MV-4-11 (cell line): ENCODE results near the gene SPATC1L.
"Not testable (repeated sequence)": the region's sequence is repeated elsewhere in the genome, so short reads cannot be mapped to it uniquely, and the experiment has no call there.

Source experiments
- DNase-seq: peaks from one replicate; lab custom pipeline; 2025; lab: John Stamatoyannopoulos, UW

Gene SPATC1L

DNA sequence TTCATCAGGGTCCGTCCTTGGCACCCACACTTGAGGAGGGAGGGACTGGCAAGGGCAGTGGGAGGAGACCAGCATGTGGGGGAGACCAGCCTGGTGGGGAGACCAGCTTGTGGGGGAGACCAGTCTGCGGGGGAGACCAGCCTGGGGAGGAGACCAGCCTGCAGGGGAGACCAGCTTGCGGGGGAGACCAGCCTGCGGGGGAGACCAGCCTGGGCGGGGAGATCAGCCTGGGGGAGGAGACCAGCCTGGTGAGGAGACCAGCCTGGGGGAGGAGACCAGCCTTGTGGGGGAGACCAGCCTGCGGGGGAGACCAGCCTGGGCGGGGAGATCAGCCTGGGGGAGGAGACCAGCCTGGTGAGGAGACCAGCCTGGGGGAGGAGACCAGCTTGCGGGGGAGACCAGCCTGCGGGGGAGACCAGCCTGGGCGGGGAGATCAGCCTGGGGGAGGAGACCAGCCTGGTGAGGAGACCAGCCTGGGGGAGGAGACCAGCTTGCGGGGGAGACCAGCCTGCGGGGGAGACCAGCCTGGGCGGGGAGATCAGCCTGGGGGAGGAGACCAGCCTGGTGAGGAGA is 836 bp downstream of the SPATC1L start:
- not testable (repeated sequence) for DNase-seq

DNA sequence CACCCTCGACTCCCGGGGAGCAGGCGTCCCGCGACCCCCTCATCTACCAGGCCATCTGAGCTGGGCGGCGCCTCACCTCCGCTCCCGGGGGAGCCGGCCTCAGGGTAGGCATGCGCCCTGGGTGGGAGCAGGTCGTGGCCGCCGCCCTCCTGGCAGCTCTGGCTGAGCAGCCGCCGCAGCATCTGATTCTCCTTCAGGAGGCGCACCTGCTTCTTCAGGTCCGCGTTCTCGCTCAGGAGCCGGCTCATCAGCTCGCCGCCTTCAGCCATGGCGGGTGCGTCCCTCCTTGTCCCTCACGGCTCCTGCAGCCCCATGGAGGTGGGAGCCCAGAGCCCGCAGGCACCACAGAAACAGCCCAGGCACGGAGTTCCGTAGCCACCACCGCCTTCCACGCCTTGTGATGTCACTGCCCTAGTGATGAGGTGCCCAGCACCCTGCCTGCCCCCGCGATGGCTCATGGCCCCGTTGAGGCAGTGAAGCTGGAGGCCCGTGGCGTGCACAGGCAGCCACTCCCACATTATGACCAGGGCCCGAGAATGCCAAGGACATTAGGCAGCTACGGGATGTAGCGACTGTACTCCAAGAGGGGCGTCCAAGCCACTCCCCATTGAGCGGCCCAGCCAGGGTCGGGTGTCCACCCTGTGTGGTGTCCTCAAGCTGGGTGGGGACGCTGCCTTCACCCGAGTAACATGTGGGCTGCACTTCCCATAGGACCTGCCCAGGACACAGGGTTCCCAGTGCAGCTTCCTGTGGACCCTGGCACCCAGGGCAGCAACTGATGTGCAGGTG is 1.5 kb downstream of the SPATC1L start:
- DNase-seq = no peak

DNA sequence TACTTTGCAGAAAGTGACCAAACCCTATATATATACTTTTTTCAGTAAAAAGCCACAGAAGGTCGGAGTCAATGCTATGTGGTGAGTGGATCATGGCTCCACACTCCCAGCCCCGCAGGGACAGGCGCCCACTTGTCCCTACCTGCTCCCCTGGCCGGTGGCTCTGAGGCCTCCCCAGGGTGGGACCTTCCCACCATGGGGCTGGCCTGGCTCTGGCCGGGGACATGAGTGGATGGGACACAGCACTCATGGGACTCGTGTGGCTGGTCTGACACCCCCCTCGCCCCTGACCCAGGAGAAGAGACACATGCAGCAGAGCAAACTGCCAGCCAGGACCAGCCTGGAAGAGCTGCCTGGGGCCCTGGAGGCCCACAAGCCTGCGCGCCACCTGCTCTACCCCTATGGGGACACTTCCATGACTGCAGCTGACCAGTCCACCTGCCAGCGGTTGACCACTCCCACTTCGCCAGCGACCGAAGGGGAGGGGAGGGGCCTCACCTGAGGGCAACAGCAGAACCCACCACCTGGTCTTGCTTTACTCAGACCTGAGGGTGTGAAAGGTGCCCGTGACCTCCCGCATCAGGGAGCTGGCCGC is 2.2 kb downstream of the SPATC1L start:
- no peak for DNase-seq

DNA sequence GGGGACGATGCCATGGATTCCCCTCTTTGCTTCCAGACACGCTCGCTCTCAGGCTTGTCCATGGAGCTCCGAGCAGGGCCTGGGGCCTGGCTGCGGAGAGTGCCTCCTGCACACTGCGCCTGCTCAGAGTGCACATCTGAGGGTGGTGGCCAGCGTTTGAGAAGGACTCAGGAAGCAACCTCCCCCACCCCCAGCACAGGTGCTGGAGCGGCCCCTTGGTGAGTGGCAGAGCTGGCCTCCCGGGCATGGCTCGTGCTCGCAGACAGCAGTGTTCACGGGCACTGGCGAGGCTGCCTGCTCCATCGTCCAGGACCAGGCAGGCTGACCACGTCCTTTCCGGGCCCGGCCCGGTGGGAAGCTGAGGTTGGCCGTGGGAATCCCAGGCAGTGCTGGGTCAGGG is 2.8 kb downstream of the SPATC1L start:
- no peak for DNase-seq

DNA sequence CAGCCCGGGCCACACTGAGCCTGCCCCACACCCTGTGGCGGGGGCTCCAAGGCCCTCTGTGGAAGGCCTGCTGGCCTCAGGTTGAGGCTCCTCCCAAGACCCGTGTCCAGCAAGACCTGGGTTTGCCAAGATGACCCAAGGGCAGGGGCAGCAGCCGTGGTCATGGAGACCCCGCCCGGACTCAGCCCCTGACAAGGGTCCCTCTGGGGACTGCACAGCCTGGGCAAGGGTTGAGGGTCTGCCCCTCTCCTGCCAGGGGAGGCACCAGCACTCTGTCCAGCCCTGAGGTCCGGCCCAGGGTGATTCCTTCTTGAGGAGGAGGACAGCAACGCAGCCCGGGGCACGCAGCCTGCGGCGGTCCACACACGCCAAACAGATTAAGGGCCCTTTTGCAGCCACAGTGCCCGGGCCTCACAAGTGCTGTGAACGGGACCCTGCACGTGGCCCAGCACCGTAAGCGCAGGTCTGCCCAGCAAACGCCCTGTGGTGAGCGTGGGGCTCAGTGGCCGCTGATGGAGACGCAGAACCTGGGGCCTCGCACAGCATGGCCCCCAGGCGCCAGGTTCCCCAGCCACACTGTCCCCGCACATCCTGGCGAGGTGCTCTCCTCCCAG is 3.4 kb downstream of the SPATC1L start:
- DNase-seq = no peak

DNA sequence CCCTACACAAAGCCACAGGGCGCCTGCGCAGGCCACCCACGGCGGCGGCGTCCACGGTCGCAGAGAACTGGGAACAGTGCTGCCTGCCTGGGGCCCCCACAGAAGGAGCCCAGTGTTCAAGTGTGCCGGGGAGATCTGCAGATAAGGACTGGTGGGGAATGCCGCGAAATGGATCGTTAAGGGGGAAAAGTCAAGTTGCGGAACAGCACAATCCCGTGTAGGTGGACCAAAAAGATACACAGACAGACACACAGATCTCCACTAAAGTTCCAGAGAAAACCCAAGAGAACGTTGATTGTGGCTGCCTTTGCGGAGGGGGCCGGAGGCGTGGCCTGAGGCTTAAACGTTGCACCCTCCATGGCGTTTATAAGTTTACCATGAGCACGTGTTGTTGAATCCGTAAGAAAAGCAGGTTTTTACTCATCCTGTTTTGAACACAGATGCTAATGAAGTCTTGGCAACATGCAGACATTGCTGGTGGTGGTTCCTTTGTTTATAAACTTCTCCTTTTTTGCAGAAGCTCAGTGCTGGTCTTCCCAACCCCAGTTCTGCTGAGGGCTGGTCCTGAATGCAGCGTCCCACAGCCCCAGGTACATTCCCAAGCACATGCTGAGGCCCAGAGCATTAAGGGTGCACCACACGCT is 4.1 kb downstream of the SPATC1L start:
- peak; percentile 46 for DNase-seq

DNA sequence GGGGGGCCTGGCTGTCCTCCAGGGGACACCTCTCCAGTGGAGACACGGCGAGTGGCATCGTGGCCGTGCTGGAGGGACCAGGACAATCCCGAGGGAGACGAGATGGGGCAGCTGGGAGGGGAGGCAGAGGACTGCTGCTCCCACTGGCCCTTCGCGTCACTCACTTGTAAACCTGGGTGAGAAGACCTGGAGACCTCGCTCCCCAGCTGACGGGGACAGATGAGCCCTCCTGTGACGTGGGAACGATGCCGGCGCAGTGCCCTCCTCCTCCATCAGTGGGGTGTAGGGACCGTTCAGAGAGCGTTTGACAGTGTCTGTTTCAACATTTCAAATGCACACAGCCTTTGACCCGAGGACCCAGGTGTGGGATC is 4.6 kb downstream of the SPATC1L start:
- no peak for DNase-seq

DNA sequence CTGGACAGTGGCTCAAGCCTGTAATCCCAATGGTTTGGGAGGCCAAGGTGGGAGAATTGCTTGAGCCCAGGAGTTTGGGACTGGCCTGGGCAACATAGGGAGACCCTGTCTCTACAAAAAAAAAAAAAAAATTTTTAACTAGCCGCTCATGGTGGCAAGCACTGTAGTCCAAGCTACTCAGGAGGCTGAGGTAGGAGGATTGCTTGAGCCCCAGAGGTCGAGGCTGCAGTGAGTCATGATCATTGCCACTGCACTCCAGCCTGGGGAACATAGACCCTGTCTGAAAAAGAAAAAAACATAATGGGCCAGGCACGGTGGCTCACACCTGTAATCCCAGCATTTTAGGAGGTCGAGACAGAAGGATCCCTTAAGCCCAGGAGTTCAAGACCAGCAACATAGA is 5.3 kb downstream of the SPATC1L start:
- DNase-seq = no peak

DNA sequence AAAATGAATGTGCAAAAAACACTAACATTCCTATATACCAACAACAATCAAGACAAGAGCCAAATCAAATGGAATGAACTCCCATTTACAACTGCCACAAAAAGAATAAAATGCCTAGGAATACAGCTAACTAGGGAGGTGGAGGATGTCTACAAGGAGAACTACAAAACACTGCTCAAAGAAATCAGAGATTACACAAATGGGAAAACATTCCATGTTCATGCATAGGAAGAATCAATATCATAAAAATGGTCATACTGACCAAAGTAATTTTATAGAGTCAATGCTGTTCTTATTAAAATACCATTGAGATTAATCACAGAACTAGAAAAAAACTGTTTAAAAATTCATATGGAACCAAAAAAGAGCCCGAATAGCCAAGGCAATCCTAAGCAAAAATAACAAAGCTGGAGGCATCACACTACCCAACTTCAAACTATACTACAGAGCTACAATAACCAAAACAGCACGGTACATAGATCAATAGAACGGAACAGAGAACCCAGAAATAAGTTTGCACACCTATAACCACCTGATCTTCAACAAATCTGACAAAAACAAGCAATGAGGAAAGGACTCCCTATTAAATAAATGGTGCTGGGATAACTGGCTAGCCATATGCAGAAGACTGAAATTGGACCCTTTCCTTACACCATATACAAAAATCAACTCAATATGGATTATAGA is 7.7 kb downstream of the SPATC1L start:
- DNase-seq = not testable (repeated sequence)

DNA sequence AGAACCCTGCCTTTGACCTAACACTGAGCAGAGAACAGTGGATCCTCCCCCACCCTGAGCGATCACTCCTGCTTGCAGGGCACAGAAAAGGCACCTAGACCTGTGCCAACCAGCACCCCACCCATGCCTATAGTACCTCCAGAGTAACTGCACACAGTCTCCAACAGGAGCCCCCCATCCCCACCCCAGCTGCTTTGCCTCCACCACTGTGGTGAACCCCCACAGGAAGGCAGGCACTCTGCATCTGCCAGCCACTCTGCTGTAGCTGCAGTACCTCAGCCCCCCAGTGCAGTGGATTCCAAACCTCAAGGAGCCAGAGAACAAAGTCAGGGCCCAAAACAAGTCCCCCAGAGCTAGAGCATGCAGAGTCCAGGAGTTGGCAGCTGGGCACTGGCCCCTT is 10.7 kb downstream of the SPATC1L start:
- DNase-seq = no peak

DNA sequence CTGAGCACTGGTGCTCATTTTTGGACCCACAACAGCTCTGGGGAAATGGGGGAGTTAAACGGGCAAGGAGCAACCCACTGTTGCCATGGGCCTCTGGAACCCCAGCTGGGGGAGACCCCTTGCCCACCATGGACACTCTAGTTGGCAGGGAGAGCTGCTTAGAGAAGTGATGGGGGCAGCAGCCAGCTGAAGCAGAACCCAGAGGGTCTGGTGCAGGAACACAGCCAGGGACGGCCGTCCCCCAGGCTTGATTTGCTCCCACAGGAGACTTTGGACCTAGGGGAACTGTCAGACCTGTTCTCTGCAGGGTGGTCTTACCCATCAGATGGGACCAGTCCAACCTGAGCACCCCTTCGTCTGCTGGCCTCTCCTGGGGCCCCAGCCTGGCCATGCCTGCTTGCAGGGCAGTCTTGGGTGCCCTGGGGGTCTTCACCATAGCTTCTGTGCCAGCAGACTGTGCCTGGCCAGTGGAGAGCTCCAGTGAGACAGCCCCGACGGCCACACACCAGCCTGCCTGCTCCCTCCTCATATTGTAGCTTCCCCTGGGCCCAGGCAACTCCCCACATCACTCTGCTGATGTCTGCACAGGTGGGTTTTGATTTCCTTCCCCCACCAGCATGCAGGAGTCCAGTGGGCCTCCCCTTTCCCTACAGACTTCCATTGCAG is 11.3 kb downstream of the SPATC1L start:
- no peak for DNase-seq

DNA sequence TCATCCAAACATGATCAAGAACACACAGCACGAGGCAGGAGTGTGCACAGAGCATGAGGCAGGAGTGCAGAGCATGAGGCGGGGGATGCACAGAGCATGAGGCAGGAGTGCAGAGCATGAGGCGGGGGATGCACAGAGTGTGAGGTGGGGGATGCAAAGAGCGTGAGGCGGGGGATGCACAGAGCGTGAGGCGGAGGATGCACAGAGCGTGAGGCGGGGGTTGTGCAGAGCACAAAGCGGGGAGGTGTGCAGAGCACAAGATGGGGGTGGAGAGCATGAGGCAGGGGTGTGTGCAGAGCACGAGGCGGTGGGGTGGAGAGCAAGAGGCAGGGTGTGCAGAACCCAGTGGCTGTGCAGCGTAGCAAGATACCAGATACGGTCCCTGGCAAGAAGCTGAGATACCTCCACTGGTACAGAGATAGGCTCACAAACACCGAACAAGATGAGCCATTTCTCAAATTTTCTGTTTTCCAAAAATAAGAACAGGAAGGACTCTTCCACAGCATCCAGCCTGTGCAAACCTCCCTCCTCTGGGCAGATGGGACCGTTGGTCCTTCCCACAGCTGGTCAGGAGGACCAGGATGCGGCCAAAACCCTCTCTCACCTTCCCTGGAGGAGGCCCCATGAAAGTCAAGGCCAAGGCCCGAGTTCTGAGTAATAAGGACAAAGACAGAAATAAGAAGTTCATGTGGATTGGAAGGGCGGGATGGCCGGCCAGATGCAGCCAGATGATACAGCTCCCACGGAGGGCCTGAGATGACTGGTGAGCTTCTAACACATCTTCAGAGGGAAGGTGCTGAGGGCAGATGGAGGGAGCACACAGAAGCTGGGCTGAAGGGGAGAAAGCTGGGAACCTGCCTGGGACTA is 12.0 kb downstream of the SPATC1L start:
- DNase-seq = no peak

DNA sequence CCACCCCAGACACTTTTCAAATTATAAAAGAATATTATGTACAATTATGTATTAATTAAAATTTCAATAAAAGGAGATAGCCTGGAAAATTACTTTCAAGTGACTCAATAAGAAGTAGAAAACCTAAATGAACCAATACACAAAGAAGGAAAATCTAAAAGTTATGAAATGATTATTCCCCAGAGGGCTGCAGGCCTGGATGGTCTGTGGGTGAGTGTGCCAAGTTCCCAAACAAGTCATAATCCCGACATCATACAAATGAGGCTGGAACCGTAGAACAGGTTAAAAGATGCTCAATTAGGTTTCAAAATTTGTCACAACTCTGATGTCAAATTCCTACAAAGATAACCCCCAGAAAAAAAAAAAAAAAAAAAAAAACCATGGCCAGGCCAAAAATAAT is 12.7 kb downstream of the SPATC1L start:
- DNase-seq = no peak

DNA sequence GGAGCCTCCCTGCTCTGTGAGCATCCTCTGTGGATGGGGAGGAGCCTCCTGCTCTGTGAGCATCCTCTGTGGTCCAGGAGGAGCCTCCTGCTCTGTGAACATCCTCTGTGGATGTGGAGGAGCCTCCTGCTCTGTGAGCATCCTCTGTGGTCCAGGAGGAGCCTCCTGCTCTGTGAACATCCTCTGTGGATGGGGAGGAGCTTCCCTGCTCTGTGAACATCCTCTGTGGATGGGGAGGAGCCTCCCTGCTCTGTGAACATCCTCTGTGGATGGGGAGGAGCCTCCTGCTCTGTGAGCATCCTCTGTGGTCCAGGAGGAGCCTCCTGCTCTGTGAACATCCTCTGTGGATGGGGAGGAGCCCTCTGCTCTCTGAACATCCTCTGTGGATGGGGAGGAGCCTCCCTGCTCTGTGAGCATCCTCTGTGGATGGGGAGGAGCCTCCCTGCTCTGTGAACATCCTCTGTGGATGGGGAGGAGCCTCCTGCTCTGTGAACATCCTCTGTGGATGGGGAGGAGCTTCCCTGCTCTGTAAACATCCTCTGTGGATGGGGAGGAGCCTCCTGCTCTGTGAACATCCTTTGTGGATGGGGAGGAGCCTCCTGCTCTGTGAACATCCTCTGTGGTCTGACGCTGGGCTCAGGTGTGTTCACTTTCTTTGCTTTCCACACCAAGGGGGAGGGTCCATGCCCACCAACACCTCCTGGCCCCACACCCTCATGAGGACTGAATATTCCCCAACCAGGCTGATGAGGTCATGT is 13.6 kb downstream of the SPATC1L start:
- not testable (repeated sequence) for DNase-seq

DNA sequence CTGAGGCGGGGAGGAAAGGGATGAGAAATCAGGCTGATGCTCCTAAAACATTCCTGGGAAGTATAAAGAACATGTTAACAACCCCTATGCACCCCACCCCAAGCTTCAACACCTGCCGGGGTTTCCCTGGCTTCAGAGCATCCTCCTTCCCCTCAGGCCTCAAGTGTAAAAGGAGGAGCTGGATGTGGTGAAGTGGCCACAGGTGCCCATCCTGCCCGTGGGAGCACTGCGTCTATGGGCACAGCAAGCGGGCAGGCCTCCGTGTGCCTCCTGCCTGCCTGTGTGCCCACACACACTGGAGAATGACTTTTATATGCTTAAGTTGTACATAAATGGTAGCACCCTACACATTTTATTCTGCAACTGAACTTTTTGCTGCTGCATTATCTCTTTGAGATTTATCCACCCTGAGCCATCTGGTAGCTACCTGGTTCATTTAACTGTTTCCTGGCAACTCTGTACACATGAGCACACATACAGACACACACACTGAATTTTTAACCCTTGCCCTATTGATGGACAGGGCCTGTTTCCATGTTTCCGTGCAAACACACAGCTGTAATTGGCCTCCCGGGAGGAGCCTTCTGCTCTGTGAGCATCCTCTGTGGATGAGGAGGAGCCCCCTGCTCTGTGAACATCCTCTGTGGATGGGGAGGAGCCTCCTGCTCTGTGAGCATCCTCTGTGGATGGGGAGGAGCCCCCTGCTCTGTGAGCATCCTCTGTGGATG is 15.4 kb downstream of the SPATC1L start:
- DNase-seq = no peak

DNA sequence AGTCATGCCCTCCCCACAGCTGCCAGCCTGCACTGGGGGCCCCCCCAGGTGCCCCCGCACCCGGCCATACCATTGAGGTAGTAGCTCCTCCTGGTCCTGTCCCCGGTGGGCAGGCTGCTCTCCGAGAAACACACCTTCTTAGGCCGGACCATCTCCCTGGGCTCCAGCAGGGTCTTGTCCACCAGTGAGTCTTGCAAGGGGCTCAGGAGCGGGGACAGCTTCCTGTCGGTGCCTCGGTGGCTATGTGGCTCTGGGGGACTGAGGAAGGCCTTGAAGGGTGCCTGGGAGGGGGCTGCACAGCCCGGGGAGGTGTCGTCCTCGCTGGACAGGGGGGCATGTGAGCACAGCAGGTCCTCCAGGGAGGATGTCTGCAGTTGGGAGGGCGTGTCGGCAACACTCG is 16.0 kb downstream of the SPATC1L start:
- no peak for DNase-seq

DNA sequence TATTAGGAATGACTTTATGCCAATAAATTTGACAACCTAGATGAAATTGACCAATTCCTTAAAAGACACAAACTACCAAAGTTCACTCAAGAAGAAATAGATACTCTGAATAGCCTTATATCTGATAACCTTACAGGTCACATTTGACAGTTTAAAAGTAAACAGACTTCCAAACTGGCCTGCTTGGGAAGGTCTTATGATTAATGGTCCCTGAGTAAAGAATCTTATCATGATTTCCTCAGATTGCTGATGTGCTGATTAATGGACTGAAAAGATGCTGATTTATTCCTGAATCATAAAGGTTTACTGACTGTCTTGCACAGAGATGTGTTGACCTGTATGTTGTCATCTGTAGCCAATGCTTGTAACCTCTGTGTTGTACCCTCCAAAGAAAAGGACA is 19.2 kb downstream of the SPATC1L start:
- no peak for DNase-seq

DNA sequence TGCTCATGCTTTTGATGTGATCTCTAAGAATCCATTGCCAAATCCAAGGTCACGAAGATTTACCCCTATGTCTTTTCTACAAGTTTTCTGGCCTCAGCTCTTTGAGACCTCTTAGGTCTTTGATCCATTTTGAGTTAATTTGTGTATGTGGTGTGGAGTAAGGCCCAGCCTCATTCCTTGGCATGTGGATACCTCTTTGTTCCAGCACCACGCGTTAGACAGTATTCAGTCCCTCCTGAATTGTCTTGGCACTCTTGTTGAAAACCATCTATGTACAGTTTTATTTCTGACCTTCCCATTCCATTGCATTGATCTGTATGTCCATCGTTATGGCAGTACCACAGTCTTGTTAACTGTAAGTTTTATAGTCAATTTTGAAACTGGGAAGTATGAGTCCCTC is 20.9 kb downstream of the SPATC1L start:
- no peak for DNase-seq
